Lower leg skin (tissue), 3 donors: Measurements from ENCODE around the gene KCNE1.
"Not testable (repeated sequence)": the region's sequence is repeated elsewhere in the genome, so short reads cannot be mapped to it uniquely, and the experiment has no call there.

Experiments
- POLR2A ChIP-seq, 2 donors: fragments of 450-650 bp; IDR thresholded peaks; one replicate each; pipeline ENCODE4 v1.6.1; 2016 to 2017; ENCODE audit warnings: antibody characterized with exemption in 2 of 2, mild to moderate bottlenecking in 1 of 2, moderate library complexity in 1 of 2
- TF ChIP-seq, protein P1 (sequence below), 3 donors: fragments of 450-650 bp; IDR thresholded peaks; one replicate each; pipeline ENCODE4 v1.5.1; 2016; ENCODE audit warnings: antibody characterized with exemption in 3 of 3, mild to moderate bottlenecking in 3 of 3, moderate library complexity in 2 of 3

DNA sequence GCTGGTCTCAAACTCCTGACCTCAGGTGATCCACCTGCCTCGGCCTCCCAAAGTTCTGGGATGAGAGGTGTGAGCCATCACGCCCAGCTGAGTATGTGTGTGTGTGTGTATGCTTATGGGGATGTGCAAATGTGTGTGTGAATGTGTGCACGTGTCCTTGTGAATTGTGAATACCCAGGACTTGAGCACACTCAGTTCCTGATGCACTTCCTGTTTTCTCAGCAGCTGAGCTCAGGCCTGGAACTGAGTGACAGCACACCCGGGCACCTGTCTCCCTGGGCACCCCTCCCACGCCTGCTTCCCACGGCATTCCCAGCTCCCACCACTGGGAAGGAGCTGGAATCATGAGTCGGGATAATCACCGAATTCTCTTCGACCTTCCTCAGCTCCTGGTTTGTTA lies 104.7 kb downstream of the KCNE1 start:
- TF ChIP-seq, protein P1, sequence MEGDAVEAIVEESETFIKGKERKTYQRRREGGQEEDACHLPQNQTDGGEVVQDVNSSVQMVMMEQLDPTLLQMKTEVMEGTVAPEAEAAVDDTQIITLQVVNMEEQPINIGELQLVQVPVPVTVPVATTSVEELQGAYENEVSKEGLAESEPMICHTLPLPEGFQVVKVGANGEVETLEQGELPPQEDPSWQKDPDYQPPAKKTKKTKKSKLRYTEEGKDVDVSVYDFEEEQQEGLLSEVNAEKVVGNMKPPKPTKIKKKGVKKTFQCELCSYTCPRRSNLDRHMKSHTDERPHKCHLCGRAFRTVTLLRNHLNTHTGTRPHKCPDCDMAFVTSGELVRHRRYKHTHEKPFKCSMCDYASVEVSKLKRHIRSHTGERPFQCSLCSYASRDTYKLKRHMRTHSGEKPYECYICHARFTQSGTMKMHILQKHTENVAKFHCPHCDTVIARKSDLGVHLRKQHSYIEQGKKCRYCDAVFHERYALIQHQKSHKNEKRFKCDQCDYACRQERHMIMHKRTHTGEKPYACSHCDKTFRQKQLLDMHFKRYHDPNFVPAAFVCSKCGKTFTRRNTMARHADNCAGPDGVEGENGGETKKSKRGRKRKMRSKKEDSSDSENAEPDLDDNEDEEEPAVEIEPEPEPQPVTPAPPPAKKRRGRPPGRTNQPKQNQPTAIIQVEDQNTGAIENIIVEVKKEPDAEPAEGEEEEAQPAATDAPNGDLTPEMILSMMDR (IDR thresholded peaks at IDR 0.05) = not testable (repeated sequence)
- TF ChIP-seq POLR2A (IDR thresholded peaks at IDR 0.05) = not testable (repeated sequence)
